Cardiac muscle cell (in vitro differentiated cells and primary cell): ENCODE data around the gene LRCH3. TPM values are rescaled to one million over a fixed set of nuclear protein-coding genes. Genes with fewer than 3 reads are reported as not detected.

Experiments
- DNase-seq, 2 donors: peaks; one replicate each; pipeline versions ENCODE4 v3.0.0 to v3.0.0-alpha.2; 2010 to 2017; ENCODE audit warnings: low read depth in 1 of 2, low spot score in 1 of 2
- H3K27ac ChIP-seq: fragments of 200-600 bp; sonication (generic); 2 replicates; pipeline ENCODE4 v1.5.1; 2016
- H3K27me3 ChIP-seq: fragments of 200-600 bp; sonication (generic); 2 replicates; pipeline ENCODE4 v1.6.0; 2016; ENCODE audit warnings: control low read depth
- H3K36me3 ChIP-seq: fragments of 200-600 bp; sonication (generic); 2 replicates; pipeline ENCODE4 v1.5.1; 2016; ENCODE audit warnings: control low read depth
- H3K4me1 ChIP-seq: fragments of 200-600 bp; sonication (generic); 2 replicates; pipeline ENCODE4 v1.8.1; 2017; ENCODE audit warnings: low read depth, mild to moderate bottlenecking, mixed run types
- H3K4me3 ChIP-seq: fragments of 200-600 bp; sonication (generic); 2 replicates; pipeline ENCODE4 v1.5.1; 2016; ENCODE audit warnings: mild to moderate bottlenecking
- H3K9me3 ChIP-seq: fragments of 200-600 bp; sonication (generic); 2 replicates; pipeline ENCODE4 v1.5.1; 2017; ENCODE audit warnings: low read depth, mild to moderate bottlenecking, control low read depth
- polyA plus RNA-seq: library from polyadenylated mRNA; unstranded; fragments of >200 nt; fragmentation: Nextera tagmentation; extraction: Ambion mirVana; gene quantifications from 2 replicates; pipeline ENCODE4 v1.2.1, GENCODE V29; 2016
- total RNA-seq: library from RNA; depleted of rRNA; stranded (reverse); fragments of >200 nt; gene quantifications from 2 replicates; pipeline ENCODE4 v1.2.3, GENCODE V29; 2016
- TF ChIP-seq, protein P1 (sequence below): IDR thresholded peaks from 2 replicates; pipeline ENCODE4 v1.5.1; 2012; ENCODE audit warnings: low read depth, mild to moderate bottlenecking, low read length

Gene LRCH3
- total and polyA plus RNA-seq, 2 experiments from 2014 or later: 36.7 to 38.9 TPM

- TF ChIP-seq, protein P1, sequence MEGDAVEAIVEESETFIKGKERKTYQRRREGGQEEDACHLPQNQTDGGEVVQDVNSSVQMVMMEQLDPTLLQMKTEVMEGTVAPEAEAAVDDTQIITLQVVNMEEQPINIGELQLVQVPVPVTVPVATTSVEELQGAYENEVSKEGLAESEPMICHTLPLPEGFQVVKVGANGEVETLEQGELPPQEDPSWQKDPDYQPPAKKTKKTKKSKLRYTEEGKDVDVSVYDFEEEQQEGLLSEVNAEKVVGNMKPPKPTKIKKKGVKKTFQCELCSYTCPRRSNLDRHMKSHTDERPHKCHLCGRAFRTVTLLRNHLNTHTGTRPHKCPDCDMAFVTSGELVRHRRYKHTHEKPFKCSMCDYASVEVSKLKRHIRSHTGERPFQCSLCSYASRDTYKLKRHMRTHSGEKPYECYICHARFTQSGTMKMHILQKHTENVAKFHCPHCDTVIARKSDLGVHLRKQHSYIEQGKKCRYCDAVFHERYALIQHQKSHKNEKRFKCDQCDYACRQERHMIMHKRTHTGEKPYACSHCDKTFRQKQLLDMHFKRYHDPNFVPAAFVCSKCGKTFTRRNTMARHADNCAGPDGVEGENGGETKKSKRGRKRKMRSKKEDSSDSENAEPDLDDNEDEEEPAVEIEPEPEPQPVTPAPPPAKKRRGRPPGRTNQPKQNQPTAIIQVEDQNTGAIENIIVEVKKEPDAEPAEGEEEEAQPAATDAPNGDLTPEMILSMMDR: no peak
- Histone ChIP-seq H3K27me3 (no peaks in the 10 kb centered on the region), H3K36me3 (peaks cover 59% of the 10 kb centered on the region), H3K4me1 (no peaks in the 10 kb centered on the region), H3K9me3 (no peaks in the 10 kb centered on the region), H3K4me3 (no peak overlapping the region), H3K27ac (no peak overlapping the region)
- no peak for DNase-seq
These were observed 46.2 kb downstream of the LRCH3 start for GRCh38 chr3:197837282-197837681.

- H3K4me1 ChIP-seq: no peaks in the 10 kb centered on the region
- no peak overlapping the region for H3K4me3 ChIP-seq
- no peaks in the 10 kb centered on the region for H3K9me3 ChIP-seq
- no peaks in the 10 kb centered on the region for H3K27me3 ChIP-seq
- H3K36me3 ChIP-seq: peaks cover 51% of the 10 kb centered on the region
- TF ChIP-seq, protein P1: no peak
- no peak for DNase-seq
- no peak overlapping the region for H3K27ac ChIP-seq
These were observed 50.7 kb downstream of the LRCH3 start for GRCh38 chr3:197841789-197842188.

GRCh38 chr3:197846491-197846890 is 55.4 kb downstream of the LRCH3 start:
- Histone ChIP-seq H3K27me3 (no peaks in the 10 kb centered on the region), H3K4me3 (no peak overlapping the region), H3K4me1 (no peaks in the 10 kb centered on the region), H3K36me3 (peaks cover 54% of the 10 kb centered on the region), H3K9me3 (no peaks in the 10 kb centered on the region), H3K27ac (no peak overlapping the region)
- TF ChIP-seq, protein P1: no peak
- no peak for DNase-seq

DNA sequence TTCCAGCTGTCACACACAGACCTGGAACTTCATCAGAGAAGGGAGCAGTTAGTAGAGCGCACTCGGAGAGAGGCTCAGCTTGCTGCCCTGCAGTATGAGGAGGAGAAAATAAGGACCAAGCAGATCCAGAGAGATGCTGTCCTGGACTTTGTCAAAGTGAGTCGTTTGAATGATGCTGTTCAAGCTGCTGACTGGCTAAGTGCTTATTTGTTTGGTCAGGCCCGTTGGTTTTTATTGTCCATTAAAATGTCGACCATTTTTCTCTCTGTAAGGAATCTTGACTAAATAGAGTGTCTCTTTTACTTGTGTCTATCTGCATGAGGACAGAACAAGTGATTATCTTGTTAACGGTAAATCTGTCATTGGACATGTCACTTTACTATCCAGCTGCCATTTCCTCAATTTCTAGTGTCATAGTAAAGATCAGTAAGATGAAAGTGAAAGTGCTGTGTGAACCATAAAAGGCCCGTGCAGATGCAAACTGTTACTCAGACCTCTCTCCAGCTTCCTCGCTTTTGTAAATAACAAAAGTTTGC is 56.9 kb downstream of the LRCH3 start:
- no peaks in the 10 kb centered on the region for H3K9me3 ChIP-seq
- TF ChIP-seq, protein P1: no peak
- H3K27me3 ChIP-seq: no peaks in the 10 kb centered on the region
- no peak overlapping the region for H3K27ac ChIP-seq
- DNase-seq: no peak
- no peaks in the 10 kb centered on the region for H3K4me1 ChIP-seq
- H3K4me3 ChIP-seq: no peak overlapping the region
- H3K36me3 ChIP-seq: peaks cover 50% of the 10 kb centered on the region

- Histone ChIP-seq H3K4me3 (no peak overlapping the region), H3K4me1 (no peaks in the 10 kb centered on the region), H3K27ac (no peak overlapping the region), H3K27me3 (no peaks in the 10 kb centered on the region), H3K9me3 (no peaks in the 10 kb centered on the region), H3K36me3 (peaks cover 49% of the 10 kb centered on the region)
- TF ChIP-seq, protein P1: no peak
- peak in 1 of 2 donors; percentile 86 for DNase-seq
These were observed 63.7 kb downstream of the LRCH3 start for GRCh38 chr3:197854596-197855343.
